ENCODE data around the gene BCAS4. TPM values are rescaled to one million over a fixed set of nuclear protein-coding genes. Genes with fewer than 3 reads are reported as not detected.

The BCAS4 gene
- total RNA-seq, 4 donors from 2014 or later: 0.18 to 2.3 (median 0.54) TPM

GRCh38 chr20:50904067-50904570, 109.3 kb downstream of the BCAS4 start:
- H3K4me1 ChIP-seq: peaks cover 0 to 48% (median 0%) of the 10 kb centered on the region in 3 donors
- WGBS, 2 donors: 60 to 71% methylated on average over 5 to 6 of the region's 6 CpGs
- no peak overlapping the region for H3K27ac ChIP-seq
- DNase-seq: no peak
- no peaks in the 10 kb centered on the region for H3K27me3 ChIP-seq
- intact Hi-C loops (cut with DNase I): no loop called here
- H3K9me3 ChIP-seq: no peaks in the 10 kb centered on the region
- no peak overlapping the region for H3K4me3 ChIP-seq
- no peak for TF ChIP-seq POLR2A (IDR thresholded peaks at IDR 0.05)
- TF ChIP-seq CTCF (IDR thresholded peaks at IDR 0.05): no peak
- peaks cover 0 to 67% (median 0%) of the 10 kb centered on the region in 3 donors for H3K36me3 ChIP-seq

- WGBS, 2 donors: 73 to 76% methylated on average over 3 of the region's 3 CpGs
- H3K27ac ChIP-seq: no peak overlapping the region
- peaks cover 6 to 82% (median 16%) of the 10 kb centered on the region in 3 donors for H3K4me1 ChIP-seq
- DNase-seq: no peak
- peaks cover 0 to 21% (median 0%) of the 10 kb centered on the region in 3 donors for H3K36me3 ChIP-seq
- H3K27me3 ChIP-seq: no peaks in the 10 kb centered on the region
- H3K9me3 ChIP-seq: no peaks in the 10 kb centered on the region
- TF ChIP-seq CTCF (IDR thresholded peaks at IDR 0.05) (no peak), POLR2A (IDR thresholded peaks at IDR 0.05) (no peak)
- intact Hi-C loops (cut with DNase I): no loop called here
- no peak overlapping the region for H3K4me3 ChIP-seq
Measured at GRCh38 chr20:50909413-50909812, 114.6 kb downstream of the BCAS4 start.

GRCh38 chr20:50911030-50911429, 116.2 kb downstream of the BCAS4 start:
- no peak overlapping the region for H3K27ac ChIP-seq
- no peaks in the 10 kb centered on the region for H3K9me3 ChIP-seq
- DNase-seq: no peak
- H3K4me1 ChIP-seq: peaks cover 6 to 82% (median 25%) of the 10 kb centered on the region in 3 donors
- TF ChIP-seq POLR2A (IDR thresholded peaks at IDR 0.05) (no peak), CTCF (IDR thresholded peaks at IDR 0.05) (no peak)
- no peak overlapping the region for H3K4me3 ChIP-seq
- WGBS, 2 donors: 53 to 59% methylated on average over 3 of the region's 3 CpGs
- peaks cover 0 to 15% (median 0%) of the 10 kb centered on the region in 3 donors for H3K36me3 ChIP-seq
- H3K27me3 ChIP-seq: no peaks in the 10 kb centered on the region
- intact Hi-C loops (cut with DNase I): no loop called here

GRCh38 chr20:50911716-50912115, 116.9 kb downstream of the BCAS4 start:
- no peak for TF ChIP-seq POLR2A (IDR thresholded peaks at IDR 0.05)
- TF ChIP-seq CTCF (IDR thresholded peaks at IDR 0.05): no peak
- 27 to 32% methylated on average over 1 of the region's 1 CpG for WGBS, 2 donors
- Histone ChIP-seq H3K4me3 (no peak overlapping the region), H3K36me3 (peaks cover 0 to 12% (median 0%) of the 10 kb centered on the region in 3 donors), H3K9me3 (no peaks in the 10 kb centered on the region), H3K4me1 (peaks cover 10 to 83% (median 31%) of the 10 kb centered on the region in 3 donors), H3K27ac (no peak overlapping the region), H3K27me3 (no peaks in the 10 kb centered on the region)
- intact Hi-C loops (cut with DNase I): no loop called here
- no peak for DNase-seq

GRCh38 chr20:50913690-50914375, 119.0 kb downstream of the BCAS4 start:
- intact Hi-C loops (cut with DNase I): no loop called here
- no peak for DNase-seq
- no peaks in the 10 kb centered on the region for H3K36me3 ChIP-seq
- H3K9me3 ChIP-seq: no peaks in the 10 kb centered on the region
- H3K4me3 ChIP-seq: no peak overlapping the region
- TF ChIP-seq POLR2A (IDR thresholded peaks at IDR 0.05) (no peak), CTCF (IDR thresholded peaks at IDR 0.05) (no peak)
- peaks cover 10 to 96% (median 39%) of the 10 kb centered on the region in 3 donors for H3K4me1 ChIP-seq
- H3K27ac ChIP-seq: no peak overlapping the region
- H3K27me3 ChIP-seq: no peaks in the 10 kb centered on the region
- 52 to 61% methylated on average over 2 of the region's 2 CpGs for WGBS, 2 donors

All from esophagus squamous epithelium (tissue), 5 donors.